ENCODE data around the gene GIGYF2. TPM values are rescaled to one million over a fixed set of nuclear protein-coding genes. Genes with fewer than 3 reads are reported as not detected.
"Not testable (repeated sequence)": the region's sequence is repeated elsewhere in the genome, so short reads cannot be mapped to it uniquely, and the experiment has no call there.

The GIGYF2 gene
- total and polyA plus RNA-seq, 2 of the 13 experiments (the other 11 are each of a cell fraction or from before 2014, with no cell fraction given), result 44.9 to 73.5 TPM

DNA sequence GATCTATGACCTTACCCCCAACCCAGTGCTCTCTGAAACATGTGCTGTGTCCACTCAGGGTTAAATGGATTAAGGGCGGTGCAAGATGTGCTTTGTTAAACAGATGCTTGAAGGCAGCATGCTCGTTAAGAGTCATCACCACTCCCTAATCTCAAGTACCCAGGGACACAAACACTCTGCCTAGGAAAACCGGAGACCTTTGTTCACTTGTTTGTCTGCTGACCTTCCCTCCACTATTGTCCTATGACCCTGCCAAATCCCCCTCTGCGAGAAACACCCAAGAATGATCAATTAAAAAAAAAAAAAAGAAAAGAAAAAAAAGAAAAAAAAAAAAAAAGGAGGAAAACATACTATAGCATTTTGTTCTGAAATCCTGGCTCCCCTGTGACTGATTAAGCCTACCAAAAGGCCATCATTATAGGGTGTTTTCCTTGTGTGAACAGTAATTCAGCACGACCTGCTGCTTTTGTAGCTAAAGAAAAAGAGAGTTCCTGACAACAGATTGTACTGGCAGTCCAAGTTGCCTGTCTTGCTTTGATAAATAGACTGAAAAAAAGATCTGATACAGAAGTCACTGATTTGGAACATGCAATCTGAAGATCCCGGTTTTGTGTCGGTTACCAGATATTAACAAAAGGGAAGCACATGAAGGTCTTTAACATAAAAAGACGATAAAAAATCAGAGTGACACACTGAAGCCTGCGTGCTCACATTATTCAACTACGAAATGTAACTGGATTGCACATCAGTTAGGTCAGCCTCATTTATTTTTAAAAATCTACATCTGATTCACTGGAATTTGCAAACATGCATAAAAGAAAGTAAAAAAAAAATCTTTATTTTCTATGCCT lies 210.0 kb downstream of the GIGYF2 start:
- H3K27ac ChIP-seq (ENCODE audit: extremely low read length, insufficient read depth, low read length); H3K27me3 ChIP-seq (ENCODE audit: control insufficient read depth in 1 of 2, insufficient read depth in 2 of 2, low read length in 2 of 2); H3K4me3 ChIP-seq (replicated peaks in 1 of 3; ENCODE audit: insufficient read depth in 1 of 3, low read depth in 2 of 3, low read length in 3 of 3); H3K4me2 ChIP-seq (ENCODE audit: low read depth, low read length); intact Hi-C loops (cut with micrococcal nuclease; ENCODE audit: unreplicated experiment); in situ Hi-C loops (cut with HindIII; ENCODE audit: extremely low pct_ligation_motif_present, low pct_unique_long_range_greater_than_20kb); H3K36me3 ChIP-seq (replicated peaks in 1 of 2; ENCODE audit: control insufficient read depth in 1 of 2, insufficient read depth in 2 of 2, low read length in 2 of 2); H3K9ac ChIP-seq (ENCODE audit: insufficient read depth, low read depth, low read length); BruUV-seq (replicated peaks); H3K4me1 ChIP-seq (ENCODE audit: insufficient read depth, low read length); CTCF ChIA-PET (ENCODE audit: low intra/inter-chr PET ratio, low total read pairs); POLR2A ChIA-PET; H4K20me1 ChIP-seq (ENCODE audit: insufficient read depth, low read length); DNase-seq (ENCODE audit: low spot score); H2AFZ ChIP-seq (ENCODE audit: low read length); H3K79me2 ChIP-seq (ENCODE audit: insufficient read depth, low read length); TF ChIP-seq SOX13 (IDR thresholded peaks at IDR 0.05): not testable (repeated sequence)
- 66% methylated on average over 9 of the region's 10 CpGs for WGBS (ENCODE audit: low lambda C conversion rate)
- peak in 1 of 2 experiments; percentile 54; a peak in 1 of 4 replicates for TF ChIP-seq SOX13 (CRISPR knock-in tag; conservative IDR thresholded peaks at IDR 0.05 in 1 of 2, IDR thresholded peaks at IDR 0.05 in 1 of 2)
- TF ChIP-seq BCL6 (CRISPR knock-in tag; IDR thresholded peaks at IDR 0.05), result peak; percentile 72
- TF ChIP-seq RARA (CRISPR knock-in tag; IDR thresholded peaks at IDR 0.05), result peak; percentile 53; the same call in 1 of the 2 replicates
- peak; percentile 37; the same call in 1 of the 2 replicates for TF ChIP-seq ARID5B (CRISPR knock-in tag; IDR thresholded peaks at IDR 0.05)
- TF ChIP-seq SOX5 (CRISPR knock-in tag; IDR thresholded peaks at IDR 0.05; ENCODE audit: borderline replicate concordance), result 0 out of 2 replicates have a peak, but pooled peaks have one; percentile 46
- ATAC-seq (peak; percentile 46; the same call in 1 of the 3 replicates), FAIRE-seq (peak; percentile 42)
- peaks cover 17% of the 10 kb centered on the region for H3K9me3 ChIP-seq (ENCODE audit: low read length)

GRCh38 chr2:232907718-232908085 lies 210.6 kb downstream of the GIGYF2 start:
- intact Hi-C loops (cut with micrococcal nuclease; ENCODE audit: unreplicated experiment); H2AFZ ChIP-seq (ENCODE audit: low read length); H3K4me3 ChIP-seq (replicated peaks in 1 of 3; ENCODE audit: insufficient read depth in 1 of 3, low read depth in 2 of 3, low read length in 3 of 3); H3K27ac ChIP-seq (ENCODE audit: extremely low read length, insufficient read depth, low read length); POLR2A ChIA-PET; FAIRE-seq; H3K4me1 ChIP-seq (ENCODE audit: insufficient read depth, low read length); H3K4me2 ChIP-seq (ENCODE audit: low read depth, low read length); H3K27me3 ChIP-seq (ENCODE audit: control insufficient read depth in 1 of 2, insufficient read depth in 2 of 2, low read length in 2 of 2); CTCF ChIA-PET (ENCODE audit: low intra/inter-chr PET ratio, low total read pairs); H3K36me3 ChIP-seq (replicated peaks in 1 of 2; ENCODE audit: control insufficient read depth in 1 of 2, insufficient read depth in 2 of 2, low read length in 2 of 2); H4K20me1 ChIP-seq (ENCODE audit: insufficient read depth, low read length); ATAC-seq; BruUV-seq (replicated peaks); H3K79me2 ChIP-seq (ENCODE audit: insufficient read depth, low read length); H3K9ac ChIP-seq (ENCODE audit: insufficient read depth, low read depth, low read length); in situ Hi-C loops (cut with HindIII; ENCODE audit: extremely low pct_ligation_motif_present, low pct_unique_long_range_greater_than_20kb); DNase-seq (ENCODE audit: low spot score): not testable (repeated sequence)
- 97% methylated on average over 9 of the region's 9 CpGs for WGBS (ENCODE audit: low lambda C conversion rate)
- peaks cover 21% of the 10 kb centered on the region for H3K9me3 ChIP-seq (ENCODE audit: low read length)
